HG03196 (cell line): Measurements from ENCODE around the gene HOXA10.

ENCODE experiments used
- ATAC-seq: cut with Tn5 transposase; IDR thresholded peaks from one replicate; pipeline ENCODE4 v1.9.1; 2021; ENCODE audit not compliant: unreplicated experiment

Gene HOXA10

GRCh38 chr7:27173956-27174873, at the start of gene HOXA10:
TSS of gene HOXA10 (minus strand) at chr7:27174320. CDS start at chr7:27174306, 14 bp downstream.
- no peak for ATAC-seq

- ATAC-seq = no peak
Observed at GRCh38 chr7:27221201-27221797, 47.2 kb upstream of the HOXA10 start.

DNA sequence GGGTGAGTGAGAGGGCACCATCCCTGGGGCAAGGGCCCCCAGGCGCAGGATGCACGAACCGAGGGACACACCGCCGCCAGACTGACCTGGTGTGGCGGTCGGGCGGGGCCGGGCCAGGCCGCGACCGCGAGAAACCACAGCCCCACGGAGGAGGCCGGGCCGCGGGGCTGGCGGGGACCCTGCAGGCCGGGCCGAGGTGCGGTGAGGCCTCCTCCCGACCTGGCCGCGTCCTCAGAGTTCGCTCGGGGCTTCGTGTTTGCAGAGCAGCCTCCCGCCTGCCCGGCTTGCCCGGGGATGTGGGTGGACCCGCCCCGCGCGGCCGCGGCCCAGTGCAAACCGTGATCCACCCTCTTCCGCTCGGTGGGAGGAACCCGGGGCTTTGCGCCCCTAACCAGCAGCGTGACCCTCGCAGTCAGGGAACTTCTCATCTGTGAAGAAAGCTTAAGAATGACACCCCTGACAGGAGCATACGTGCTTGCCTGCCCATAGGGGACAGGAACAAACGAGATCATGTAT, 46.4 kb upstream of the HOXA10 start:
- no peak for ATAC-seq

DNA sequence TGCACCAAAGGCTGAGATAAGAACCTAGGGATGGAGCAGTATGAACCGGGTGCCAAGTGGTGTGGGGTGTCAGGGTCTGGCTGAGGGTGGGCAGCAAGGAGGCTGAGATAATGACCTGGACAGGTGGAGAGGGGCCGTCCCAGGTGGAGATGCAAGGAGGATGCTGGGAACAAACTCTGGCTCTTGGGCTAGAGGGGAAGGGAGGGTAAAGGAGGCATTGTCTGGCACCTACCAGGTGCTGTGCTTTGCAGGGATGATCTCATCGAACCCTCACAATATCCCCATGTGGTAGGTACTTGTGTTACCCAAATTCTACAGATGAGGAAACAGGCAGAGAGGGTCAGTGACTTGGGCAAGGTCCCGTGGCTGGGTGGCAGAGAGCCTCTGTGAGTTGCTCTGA, 45.7 kb upstream of the HOXA10 start:
- ATAC-seq = no peak

DNA sequence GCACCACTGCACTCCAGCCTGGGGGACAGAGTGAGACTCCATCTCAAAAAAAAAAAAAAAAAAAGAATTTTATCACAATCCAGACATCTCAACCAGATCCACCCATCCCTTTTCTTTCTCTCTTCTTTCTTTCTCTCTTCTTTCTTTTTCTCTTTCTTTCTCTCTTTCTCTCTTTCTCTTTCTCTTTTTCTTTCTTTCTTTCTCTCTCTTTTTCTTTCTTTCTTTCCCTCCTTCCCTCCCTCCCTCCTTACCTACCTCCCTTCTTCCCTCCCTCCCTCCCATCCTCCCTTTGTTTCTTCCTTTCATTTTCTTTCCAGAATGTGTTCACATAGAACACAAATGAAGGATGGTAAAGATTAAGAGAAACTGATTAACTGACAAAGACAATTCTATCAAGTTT, 43.8 kb upstream of the HOXA10 start:
- no peak for ATAC-seq

GRCh38 chr7:27215356-27215755, 41.2 kb upstream of the HOXA10 start:
- ATAC-seq = no peak

GRCh38 chr7:27214239-27214950, 40.3 kb upstream of the HOXA10 start:
- ATAC-seq = no peak

- no peak for ATAC-seq
Observed at GRCh38 chr7:27213433-27214238, 39.5 kb upstream of the HOXA10 start.

GRCh38 chr7:27212497-27213432, 38.6 kb upstream of the HOXA10 start:
- ATAC-seq = no peak

DNA sequence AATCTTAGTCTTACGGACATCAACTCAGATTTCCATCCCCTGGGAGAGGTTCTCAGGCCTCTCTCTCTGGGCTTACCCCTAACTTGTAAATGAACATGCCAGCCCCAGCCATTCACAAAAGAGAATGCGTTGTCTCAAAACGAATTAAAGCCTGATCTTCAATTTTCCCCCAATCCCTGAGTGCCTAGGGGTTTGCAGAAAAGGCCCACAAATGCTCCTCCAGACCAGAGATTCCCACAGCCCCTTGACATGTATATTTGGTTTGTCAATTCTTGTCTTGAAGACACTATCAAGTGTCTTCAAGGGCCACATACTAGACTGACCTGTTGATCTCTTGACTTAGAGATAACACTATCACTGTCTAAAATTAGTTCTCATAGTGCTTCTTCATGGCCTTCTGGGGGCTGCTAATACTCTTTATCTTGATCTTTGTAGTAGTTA, 37.7 kb upstream of the HOXA10 start:
- ATAC-seq = no peak

GRCh38 chr7:27211084-27211446, 36.9 kb upstream of the HOXA10 start:
- no peak for ATAC-seq

GRCh38 chr7:27210441-27211083, 36.4 kb upstream of the HOXA10 start:
- no peak for ATAC-seq

GRCh38 chr7:27209933-27210440, 35.9 kb upstream of the HOXA10 start:
- ATAC-seq = no peak

DNA sequence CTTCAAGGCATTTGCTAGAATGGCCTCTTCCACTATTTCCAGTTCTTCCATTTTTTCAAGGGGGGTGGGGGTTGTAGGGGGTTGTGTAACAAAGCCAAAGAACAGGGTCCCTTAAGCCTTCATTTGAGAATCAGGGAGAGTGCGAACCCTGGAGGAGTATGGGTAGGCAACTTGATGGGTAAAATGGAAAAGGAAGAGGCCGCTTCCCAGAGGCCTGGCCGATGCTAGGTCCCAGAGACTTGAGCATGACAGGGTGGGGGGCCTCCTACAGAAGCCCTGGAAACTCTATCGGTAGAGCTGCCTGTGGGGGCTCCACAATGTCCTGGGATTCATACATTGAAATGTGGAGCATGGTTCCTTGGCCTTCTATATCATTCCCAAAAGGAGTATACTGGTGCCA, 34.9 kb upstream of the HOXA10 start:
- no peak for ATAC-seq

DNA sequence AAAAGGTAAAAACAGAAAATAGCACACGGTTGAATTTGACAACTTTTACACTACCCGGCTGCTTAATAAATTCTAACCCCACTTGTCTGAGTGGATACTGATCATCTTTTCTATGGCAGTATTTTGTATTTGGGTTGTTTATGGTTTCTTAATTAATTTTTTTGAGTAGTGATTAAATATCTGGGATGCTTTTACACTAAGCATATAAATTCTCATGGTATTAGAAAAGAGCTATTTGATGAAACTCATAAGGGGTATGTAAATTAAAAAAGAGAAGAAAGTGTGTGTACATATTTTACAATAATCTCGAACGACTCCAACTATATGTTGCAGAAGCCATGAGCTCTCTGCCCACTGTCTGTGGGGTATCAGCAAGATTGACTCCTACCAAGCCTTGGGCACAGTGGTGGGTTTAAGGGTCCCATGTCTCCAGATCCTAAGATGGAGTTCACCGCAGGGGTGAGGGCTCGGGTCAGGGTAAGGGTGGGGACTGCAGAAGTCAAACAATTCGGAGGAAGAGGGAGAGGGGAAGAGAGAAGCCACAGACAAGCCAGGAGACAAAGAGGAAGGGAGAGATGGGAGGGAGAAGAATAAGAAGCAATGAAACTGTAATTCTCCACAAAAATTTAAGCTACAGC, 33.3 kb upstream of the HOXA10 start:
- ATAC-seq = no peak

DNA sequence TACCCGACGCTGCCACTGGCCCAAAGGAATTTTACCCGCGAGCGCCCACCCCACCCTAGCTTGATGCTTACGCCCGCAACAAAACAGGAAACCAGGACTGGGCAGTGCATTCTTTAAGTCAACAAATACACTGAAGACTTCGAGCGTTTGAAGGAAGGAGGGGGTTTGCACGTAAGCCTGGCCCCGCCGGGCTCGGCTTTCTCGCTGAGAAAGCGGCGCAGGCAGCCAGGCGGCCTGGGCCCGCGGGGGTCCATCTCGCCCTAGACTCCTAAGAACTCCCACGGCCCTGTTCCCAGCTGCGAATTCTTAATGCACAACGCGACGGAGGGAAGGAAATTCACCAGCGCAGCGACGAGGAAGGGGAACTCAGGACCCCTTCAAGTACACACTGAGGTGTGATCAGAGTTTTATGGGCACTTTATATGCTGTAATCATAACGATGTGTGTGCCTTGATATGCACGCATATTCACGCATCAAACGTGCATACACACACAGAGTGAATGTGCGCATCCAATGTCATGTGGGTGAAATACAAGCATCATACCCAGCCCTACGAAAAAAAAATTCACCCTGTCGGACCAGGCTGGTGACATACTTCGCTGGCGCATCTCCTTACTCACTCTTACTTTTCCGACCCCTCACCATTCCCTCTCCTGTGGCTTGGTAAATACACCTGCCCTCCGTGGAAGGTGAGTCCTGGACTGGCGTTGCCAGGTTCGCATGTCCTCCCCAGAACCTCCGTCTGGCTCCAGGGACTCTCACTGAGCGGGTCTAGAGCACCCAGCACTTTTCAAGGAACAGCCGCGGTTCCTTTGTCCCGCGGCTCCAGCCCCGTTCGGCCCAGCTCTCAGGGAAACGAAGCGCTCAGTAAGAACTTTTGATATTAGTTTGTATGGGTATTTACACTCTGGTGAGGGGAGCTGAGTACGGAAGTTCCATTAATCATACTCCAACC, 31.5 kb upstream of the HOXA10 start:
- no peak for ATAC-seq

- no peak for ATAC-seq
Observed at GRCh38 chr7:27204851-27205322, 30.8 kb upstream of the HOXA10 start.
